Mesendoderm (in vitro differentiated cells): ENCODE measurements around the gene MPZL2. TPM values are rescaled to one million over a fixed set of nuclear protein-coding genes. Genes with fewer than 3 reads are reported as not detected.

Experiments
- DNase-seq: peaks from one replicate; pipeline ENCODE4 v3.0.0; 2013
- H2AK5ac ChIP-seq: 2 replicates; pipeline ENCODE4 v1.6.1; 2013; ENCODE audit warnings: low read length, inconsistent platforms
- H2BK120ac ChIP-seq: 2 replicates; pipeline ENCODE4 v1.6.1; 2013; ENCODE audit warnings: low read depth, mild to moderate bottlenecking, low read length, moderate library complexity, mixed read lengths
- H2BK15ac ChIP-seq: replicated peaks from 2 replicates; pipeline ENCODE4 v1.6.1; 2013; ENCODE audit warnings: low read depth, mild to moderate bottlenecking, moderate library complexity
- H2BK5ac ChIP-seq: 2 replicates; pipeline ENCODE4 v1.6.1; 2013; ENCODE audit warnings: low read length, inconsistent platforms
- H3K18ac ChIP-seq: 2 replicates; pipeline ENCODE4 v1.6.1; 2013; ENCODE audit warnings: mild to moderate bottlenecking, low read length, mixed read lengths
- H3K23ac ChIP-seq: one replicate; pipeline ENCODE4 v1.6.1; 2013; ENCODE audit warnings: low read length
- H3K27ac ChIP-seq: 2 replicates; pipeline ENCODE4 v1.5.1; 2013; ENCODE audit warnings: low read depth, mild to moderate bottlenecking, inconsistent platforms, low read length, moderate library complexity
- H3K27me3 ChIP-seq: 2 replicates; pipeline ENCODE4 v1.6.1; 2013; ENCODE audit warnings: low read length, control low read depth, mild to moderate bottlenecking, inconsistent platforms; ENCODE audit not compliant: insufficient read depth, poor library complexity
- H3K36me3 ChIP-seq: 2 replicates; pipeline ENCODE4 v1.6.1; 2013; ENCODE audit warnings: low read length, inconsistent platforms; ENCODE audit not compliant: control insufficient read depth, insufficient read depth
- H3K4ac ChIP-seq: one replicate; pipeline ENCODE4 v1.6.1; 2013; ENCODE audit warnings: low read depth, mild to moderate bottlenecking, low read length, moderate library complexity
- H3K4me1 ChIP-seq: 2 replicates; pipeline ENCODE4 v1.6.1; 2013; ENCODE audit warnings: low read depth, low read length, inconsistent platforms; ENCODE audit not compliant: control insufficient read depth
- H3K4me2 ChIP-seq: 2 replicates; pipeline ENCODE4 v1.6.1; 2013; ENCODE audit warnings: low read length
- H3K4me3 ChIP-seq: 2 replicates; pipeline ENCODE4 v1.5.1; 2013; ENCODE audit warnings: mild to moderate bottlenecking, low read length
- H3K56ac ChIP-seq: one replicate; pipeline ENCODE4 v1.6.1; 2013; ENCODE audit warnings: low read length
- H3K79me1 ChIP-seq: 2 replicates; pipeline ENCODE4 v1.6.1; 2013; ENCODE audit warnings: low read length, inconsistent platforms
- H3K79me2 ChIP-seq: 2 replicates; pipeline ENCODE4 v1.6.1; 2013; ENCODE audit warnings: mild to moderate bottlenecking, low read length; ENCODE audit not compliant: control insufficient read depth, insufficient read depth
- H3K9ac ChIP-seq: 2 replicates; pipeline ENCODE4 v1.6.1; 2013; ENCODE audit warnings: low read length, inconsistent platforms
- H4K5ac ChIP-seq: one replicate; pipeline ENCODE4 v1.6.1; 2013; ENCODE audit warnings: low read length
- H4K8ac ChIP-seq: one replicate; pipeline ENCODE4 v1.6.1; 2013; ENCODE audit warnings: low read depth, mild to moderate bottlenecking, control low read depth, low read length, moderate library complexity
- WGBS: extraction: QIAGEN DNeasy Blood & Tissue Kit; methylation state at CpG from one replicate; pipeline ENCODE4 v1.1.7; 2013; ENCODE audit warnings: low lambda C conversion rate, missing lambda C conversion rate; ENCODE audit not compliant: insufficient coverage; ENCODE audit errors: extremely low coverage; 5-methylcytosine and 5-hydroxymethylcytosine counted together
- polyA plus RNA-seq, 2 experiments: library from polyadenylated mRNA; stranded (reverse); fragments of 200-250 nt; gene quantifications; one replicate each; pipeline ENCODE4 v1.2.3, GENCODE V29; 2013

The MPZL2 gene
- 1.6 TPM for polyA plus RNA-seq (2013, experiment 1 of 2)
- polyA plus RNA-seq (2013, experiment 2 of 2), result 1.3 TPM

DNA sequence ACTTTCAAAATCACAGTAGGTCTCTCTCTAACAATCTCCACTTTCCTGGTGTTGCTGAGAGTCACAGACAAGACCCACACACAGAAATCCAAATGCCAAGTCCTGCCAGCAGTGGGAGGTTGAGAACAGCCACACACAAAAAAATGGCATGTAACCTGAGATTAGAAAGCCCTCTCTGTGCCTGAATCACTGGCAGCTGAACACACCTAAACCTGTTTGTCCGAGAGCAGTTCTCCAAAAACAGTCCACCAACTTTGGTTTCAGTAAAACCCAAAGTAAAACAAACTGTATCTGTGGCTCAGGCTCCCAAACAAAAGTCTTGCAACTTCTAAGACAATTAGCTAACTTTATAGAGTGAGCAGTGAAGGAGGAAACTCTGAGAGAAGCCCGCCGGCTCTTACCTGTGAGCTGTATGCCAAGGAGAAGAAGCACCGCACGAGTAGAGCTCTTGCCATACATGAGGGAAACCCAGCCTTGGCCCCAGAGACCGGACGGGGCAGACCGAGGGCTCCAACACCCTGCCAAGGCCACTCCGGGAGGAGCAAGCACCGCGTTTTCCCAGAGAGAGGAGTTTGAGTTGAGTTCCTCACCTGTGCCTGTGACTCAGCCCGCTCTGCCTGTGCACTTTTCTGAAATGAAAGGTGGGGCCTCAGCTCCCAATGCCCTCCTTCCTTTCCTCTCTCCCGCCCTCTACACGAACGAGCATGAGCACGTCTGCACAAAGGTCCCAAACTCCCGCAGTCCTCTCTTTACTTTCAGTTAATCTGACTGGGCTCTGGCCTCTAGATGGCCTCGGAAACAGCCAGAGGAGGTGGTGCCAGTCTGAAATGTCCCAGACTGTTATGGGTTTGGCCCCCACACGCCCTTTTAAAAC, at the start of gene MPZL2:
Gene MPZL2, minus strand, starts transcription at position 603 of the 874 bp plus-strand sequence. Its CDS starts 144 bp downstream, at position 459.
- no peak within 1 kb of the TSS for H3K27ac ChIP-seq
- no peak within 1 kb of the TSS for H2AK5ac ChIP-seq
- H2BK5ac ChIP-seq, result no peak within 1 kb of the TSS
- peak within 1 kb of the TSS; percentile 63 for H3K56ac ChIP-seq
- H3K79me1 ChIP-seq, result no peaks in the 10 kb centered on the region
- peak; percentile 57 for DNase-seq
- H2BK120ac ChIP-seq, result no peak within 1 kb of the TSS
- no CpG with 5 or more reads among the region's 19 CpGs for WGBS
- H3K23ac ChIP-seq, result no peak within 1 kb of the TSS
- no peaks in the 10 kb centered on the region for H3K79me2 ChIP-seq
- H3K4ac ChIP-seq, result no peak within 1 kb of the TSS
- H3K4me1 ChIP-seq, result peaks cover 4% of the 10 kb centered on the region
- no peaks in the 10 kb centered on the region for H3K36me3 ChIP-seq
- peak within 1 kb of the TSS; percentile 73 for H3K18ac ChIP-seq
- H2BK15ac ChIP-seq, result no peak within 1 kb of the TSS
- H3K9ac ChIP-seq, result peak within 1 kb of the TSS; percentile 27
- no peak within 1 kb of the TSS for H3K4me3 ChIP-seq
- peaks cover 7% of the 10 kb centered on the region for H3K27me3 ChIP-seq
- peak within 1 kb of the TSS; percentile 44 for H3K4me2 ChIP-seq
- no peak within 1 kb of the TSS for H4K5ac ChIP-seq
- H4K8ac ChIP-seq, result no peak within 1 kb of the TSS

DNA sequence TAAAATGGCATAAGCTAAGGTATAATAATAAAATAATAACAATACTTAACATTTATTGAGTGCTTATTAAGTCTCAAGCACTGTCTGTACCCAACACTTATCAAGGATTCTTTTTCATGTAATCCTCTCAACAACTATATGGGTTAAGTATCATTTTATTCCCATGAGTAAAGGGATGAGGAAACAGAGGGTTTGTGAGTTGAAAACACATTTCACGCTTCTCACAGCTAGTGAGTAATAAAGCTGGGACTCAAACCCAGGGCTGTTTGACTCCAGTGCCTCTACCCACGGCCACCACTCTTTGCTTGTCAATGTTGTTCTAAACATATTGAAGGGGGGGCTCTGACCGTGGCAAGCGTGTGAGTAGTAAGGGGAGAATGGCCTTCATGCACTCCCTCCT, 49.1 kb upstream of the MPZL2 start:
- Histone ChIP-seq H3K4me1 (no peaks in the 10 kb centered on the region), H3K27ac (no peak overlapping the region), H4K5ac (no peak overlapping the region), H3K4me3 (no peak overlapping the region), H3K79me2 (no peaks in the 10 kb centered on the region), H2BK5ac (no peak overlapping the region), H3K9ac (no peak overlapping the region), H3K27me3 (no peaks in the 10 kb centered on the region), H3K18ac (no peak overlapping the region), H3K4ac (no peak overlapping the region), H3K79me1 (no peaks in the 10 kb centered on the region), H3K23ac (no peak overlapping the region), H3K36me3 (no peaks in the 10 kb centered on the region), H3K4me2 (no peak overlapping the region), H3K56ac (no peak overlapping the region), H4K8ac (no peak overlapping the region), H2BK15ac (no peak overlapping the region), H2AK5ac (no peak overlapping the region), H2BK120ac (no peak overlapping the region)
- no CpG with 5 or more reads among the region's 4 CpGs for WGBS
- DNase-seq, result no peak

DNA sequence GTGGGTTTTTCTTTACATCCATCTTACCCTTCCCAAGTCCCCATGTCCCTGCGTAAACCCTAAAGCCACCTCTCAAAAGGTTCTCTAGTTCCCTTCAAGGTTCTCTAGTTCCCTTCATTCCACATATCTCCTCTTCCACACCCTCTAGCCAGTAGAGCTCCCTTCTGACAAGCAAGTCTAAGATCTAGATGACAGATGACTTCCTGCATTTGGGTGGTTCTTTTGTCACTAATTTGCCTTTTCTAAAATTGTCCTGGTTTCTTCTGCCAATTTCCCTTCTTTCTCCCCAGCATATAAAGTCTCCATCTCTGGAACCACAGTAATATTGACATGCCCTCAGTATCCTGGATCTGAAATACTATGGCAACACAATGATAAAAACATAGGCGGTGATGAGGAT, 48.2 kb upstream of the MPZL2 start:
- H3K27me3 ChIP-seq, result no peaks in the 10 kb centered on the region
- H3K79me2 ChIP-seq, result no peaks in the 10 kb centered on the region
- no peak overlapping the region for H2BK15ac ChIP-seq
- H2BK120ac ChIP-seq, result no peak overlapping the region
- no peak overlapping the region for H3K23ac ChIP-seq
- no peak overlapping the region for H3K56ac ChIP-seq
- H3K4me1 ChIP-seq, result no peaks in the 10 kb centered on the region
- H4K5ac ChIP-seq, result no peak overlapping the region
- H3K4ac ChIP-seq, result no peak overlapping the region
- no peak overlapping the region for H4K8ac ChIP-seq
- H2BK5ac ChIP-seq, result no peak overlapping the region
- no peak overlapping the region for H2AK5ac ChIP-seq
- no peak for DNase-seq
- H3K4me3 ChIP-seq, result no peak overlapping the region
- H3K4me2 ChIP-seq, result no peak overlapping the region
- WGBS, result no CpG with 5 or more reads among the region's 2 CpGs
- no peak overlapping the region for H3K9ac ChIP-seq
- no peak overlapping the region for H3K18ac ChIP-seq
- H3K36me3 ChIP-seq, result no peaks in the 10 kb centered on the region
- no peak overlapping the region for H3K27ac ChIP-seq
- H3K79me1 ChIP-seq, result no peaks in the 10 kb centered on the region

DNA sequence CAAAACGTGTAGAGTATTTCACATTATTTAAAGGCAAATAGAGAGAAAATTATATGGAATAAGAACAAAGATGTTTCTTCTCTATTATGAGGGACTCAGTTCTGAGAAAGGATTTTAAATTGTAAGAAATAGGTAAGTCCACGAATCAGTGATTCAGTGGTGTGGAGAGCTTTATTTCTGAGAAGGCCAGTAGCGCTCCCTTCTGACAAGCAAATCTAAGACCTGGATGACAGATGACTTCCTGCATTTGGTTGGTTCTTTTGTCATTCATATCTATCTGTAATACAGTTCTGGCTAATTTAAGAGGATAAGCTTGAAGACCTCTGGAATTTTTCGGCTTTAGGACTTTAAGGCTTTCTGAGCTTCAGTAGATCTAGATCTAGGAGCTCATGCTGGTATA, 47.4 kb upstream of the MPZL2 start:
- Histone ChIP-seq H2BK120ac (no peak overlapping the region), H4K5ac (no peak overlapping the region), H3K79me2 (no peaks in the 10 kb centered on the region), H3K9ac (no peak overlapping the region), H3K79me1 (no peaks in the 10 kb centered on the region), H2BK15ac (no peak overlapping the region), H3K27ac (no peak overlapping the region), H3K56ac (no peak overlapping the region), H3K18ac (no peak overlapping the region), H3K4me2 (no peak overlapping the region), H2AK5ac (no peak overlapping the region), H3K4me1 (no peaks in the 10 kb centered on the region), H3K27me3 (no peaks in the 10 kb centered on the region), H3K4me3 (no peak overlapping the region), H3K4ac (no peak overlapping the region), H3K23ac (no peak overlapping the region), H3K36me3 (no peaks in the 10 kb centered on the region), H4K8ac (no peak overlapping the region), H2BK5ac (no peak overlapping the region)
- no peak for DNase-seq
- no CpG with 5 or more reads among the region's 4 CpGs for WGBS

DNA sequence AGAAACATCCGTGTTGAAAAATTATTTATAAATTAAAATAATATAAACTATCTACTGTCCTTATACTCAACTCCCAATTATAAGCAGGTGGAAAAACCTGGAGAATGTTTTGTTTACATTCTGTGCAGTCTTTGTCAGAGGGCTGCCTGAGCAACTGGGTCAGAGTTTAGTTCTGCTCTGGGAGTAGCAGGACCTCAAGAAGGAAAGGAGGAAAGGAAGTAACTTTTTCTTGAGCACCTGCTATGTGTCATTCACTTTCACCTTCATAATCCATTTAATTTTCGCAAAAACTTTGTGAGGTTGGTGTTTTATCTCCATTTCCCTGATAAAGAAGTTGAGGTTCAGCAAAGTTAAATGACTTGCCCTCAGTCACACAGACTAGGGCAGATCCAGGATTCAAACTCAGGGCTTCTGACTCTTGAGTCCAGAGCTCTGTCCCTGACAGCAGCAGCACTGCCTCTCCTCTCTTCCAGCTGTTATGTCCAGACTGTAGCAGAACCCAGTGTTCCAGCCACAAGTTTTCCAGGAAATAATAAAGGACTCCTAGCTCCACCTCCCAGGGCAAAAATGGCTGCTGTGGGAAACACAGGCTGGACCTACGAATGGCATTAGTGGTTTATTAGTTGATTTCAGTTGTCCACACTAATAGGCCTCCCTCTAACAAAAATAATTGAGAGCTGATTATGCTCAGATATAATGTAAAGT, 46.8 kb upstream of the MPZL2 start:
- no peaks in the 10 kb centered on the region for H3K4me1 ChIP-seq
- H2BK5ac ChIP-seq, result no peak overlapping the region
- 100% methylated on average over 1 of the region's 3 CpGs for WGBS
- H3K36me3 ChIP-seq, result no peaks in the 10 kb centered on the region
- H3K9ac ChIP-seq, result no peak overlapping the region
- no peak overlapping the region for H4K8ac ChIP-seq
- H2BK120ac ChIP-seq, result no peak overlapping the region
- DNase-seq, result no peak
- no peak overlapping the region for H3K4me3 ChIP-seq
- H2BK15ac ChIP-seq, result no peak overlapping the region
- H3K4me2 ChIP-seq, result no peak overlapping the region
- no peaks in the 10 kb centered on the region for H3K27me3 ChIP-seq
- no peak overlapping the region for H3K27ac ChIP-seq
- no peak overlapping the region for H4K5ac ChIP-seq
- H2AK5ac ChIP-seq, result no peak overlapping the region
- no peak overlapping the region for H3K56ac ChIP-seq
- no peak overlapping the region for H3K23ac ChIP-seq
- no peak overlapping the region for H3K18ac ChIP-seq
- H3K79me1 ChIP-seq, result no peaks in the 10 kb centered on the region
- no peak overlapping the region for H3K4ac ChIP-seq
- H3K79me2 ChIP-seq, result no peaks in the 10 kb centered on the region
